NCI-H2171 (cell line): Measurements from ENCODE around the gene KDM2A.

Source experiments
- DNase-seq: peaks from one replicate; lab custom pipeline; 2025; lab: John Stamatoyannopoulos, UW

KDM2A gene

DNA sequence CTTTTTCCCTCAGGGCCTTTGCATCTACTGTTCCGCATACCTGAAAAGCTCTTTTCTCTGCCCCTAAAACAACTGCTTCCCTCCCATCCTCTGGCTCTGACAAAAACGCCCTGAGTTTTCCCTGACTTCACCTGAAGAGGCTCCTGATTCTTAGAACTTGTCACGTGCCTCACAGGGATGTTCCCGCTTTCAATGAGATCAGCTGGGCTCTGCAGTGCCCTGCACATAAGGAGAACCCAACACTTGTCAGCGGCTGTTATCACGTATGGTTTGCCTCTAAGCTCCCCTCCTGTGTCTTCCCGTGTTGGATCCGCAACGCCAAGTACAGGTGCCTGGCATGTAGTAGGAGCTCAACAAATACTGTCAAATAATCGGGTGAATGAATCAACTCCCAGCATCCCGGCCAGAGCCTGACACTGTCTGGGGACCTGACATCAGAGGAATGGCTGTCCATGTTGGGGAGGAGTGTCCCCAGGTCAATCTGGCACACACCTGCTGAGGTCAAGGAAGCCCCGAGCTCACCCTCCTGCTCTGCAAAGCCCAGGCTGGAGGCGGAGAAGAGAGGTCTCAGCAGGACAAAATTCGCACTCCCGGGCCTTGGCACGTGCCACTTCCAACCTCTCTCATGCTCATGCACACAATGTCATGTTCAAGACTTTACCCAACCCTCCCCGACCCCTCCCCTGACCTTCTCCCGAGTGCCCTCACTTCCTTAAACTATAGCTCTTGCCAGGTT is 143.1 kb downstream of the KDM2A start:
- DNase-seq: no peak

GRCh38 chr11:67262731-67263675 is 143.9 kb downstream of the KDM2A start:
- DNase-seq: peak; percentile 38

- no peak for DNase-seq
These were observed 145.2 kb downstream of the KDM2A start for GRCh38 chr11:67264260-67264659.

DNA sequence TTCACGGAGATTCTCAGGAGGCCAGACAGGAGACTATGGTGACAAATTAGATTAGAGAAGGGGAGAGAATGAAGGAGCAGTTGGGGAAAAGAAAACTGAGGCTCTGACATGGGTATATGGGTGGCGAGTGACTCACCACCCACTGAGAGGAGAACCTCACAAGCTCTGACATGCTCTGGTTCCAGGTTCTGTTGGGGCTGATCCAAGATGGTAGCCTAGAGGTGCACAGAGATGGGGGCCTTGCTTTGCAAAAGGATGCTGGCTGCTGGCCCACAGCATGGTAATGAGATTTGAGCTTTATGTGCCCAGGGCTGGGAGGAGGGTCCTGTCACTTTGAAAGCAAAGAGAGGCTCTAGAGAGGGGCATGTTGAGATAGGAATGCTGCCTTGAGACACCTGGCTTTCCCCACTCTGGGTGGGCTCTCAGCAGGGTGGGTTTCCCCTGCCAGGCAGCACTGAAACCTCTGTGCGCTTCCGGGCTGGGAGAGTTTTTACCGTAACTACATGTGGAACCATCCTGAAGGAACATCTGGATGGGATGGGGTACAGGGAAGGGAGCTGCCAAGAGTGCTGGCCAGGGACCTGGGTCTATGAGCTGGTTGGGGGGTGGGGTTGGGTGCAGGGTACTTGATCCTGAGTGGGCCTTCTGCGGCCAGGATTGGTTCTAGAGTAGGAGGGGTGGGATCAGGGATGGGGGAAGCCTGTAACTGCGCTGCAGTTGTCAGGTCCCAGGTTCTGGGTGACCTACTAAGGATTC is 146.0 kb downstream of the KDM2A start:
- DNase-seq: no peak

- peak; percentile 53 for DNase-seq
These were observed 146.8 kb downstream of the KDM2A start for GRCh38 chr11:67265633-67266448.

DNA sequence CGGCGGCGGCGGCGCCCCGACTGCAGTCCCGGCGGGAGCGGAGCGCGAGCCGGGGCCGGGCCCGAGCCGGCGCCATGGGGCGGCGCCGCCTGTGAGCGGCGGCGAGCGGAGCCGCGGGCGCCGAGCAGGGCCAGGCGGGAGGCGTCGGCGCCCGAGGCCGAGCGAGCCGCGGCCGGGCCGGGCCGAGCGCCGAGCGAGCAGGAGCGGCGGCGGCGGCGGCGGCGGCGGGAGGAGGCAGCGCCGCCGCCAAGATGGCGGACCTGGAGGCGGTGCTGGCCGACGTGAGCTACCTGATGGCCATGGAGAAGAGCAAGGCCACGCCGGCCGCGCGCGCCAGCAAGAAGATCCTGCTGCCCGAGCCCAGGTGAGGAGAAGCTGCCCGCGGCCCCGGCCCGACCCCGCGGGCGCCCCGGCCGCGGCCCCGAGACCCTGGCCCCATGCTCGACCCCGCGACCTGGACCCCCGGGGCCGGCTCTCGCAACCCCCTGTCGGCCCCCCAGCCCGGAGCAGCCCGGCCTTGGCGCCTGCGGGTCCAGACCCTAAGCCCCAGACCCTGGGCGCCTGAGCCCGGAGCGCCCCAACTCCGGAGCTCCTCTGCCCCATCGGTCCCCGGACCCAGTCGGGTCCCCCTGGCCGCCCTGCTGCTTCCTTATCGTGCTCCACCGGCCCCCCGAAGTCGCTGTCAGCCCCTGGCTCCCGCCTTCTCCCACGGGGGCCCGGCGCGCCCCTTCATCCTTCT is 147.6 kb downstream of the KDM2A start, which contains the start of gene GRK2:
TSS of gene GRK2 (plus strand) at position 25 of the 739 bp plus-strand sequence. CDS start at position 252, 227 bp downstream.
- DNase-seq: peak; percentile 41

GRCh38 chr11:67267188-67268080 is 148.4 kb downstream of the KDM2A start:
- no peak for DNase-seq

DNA sequence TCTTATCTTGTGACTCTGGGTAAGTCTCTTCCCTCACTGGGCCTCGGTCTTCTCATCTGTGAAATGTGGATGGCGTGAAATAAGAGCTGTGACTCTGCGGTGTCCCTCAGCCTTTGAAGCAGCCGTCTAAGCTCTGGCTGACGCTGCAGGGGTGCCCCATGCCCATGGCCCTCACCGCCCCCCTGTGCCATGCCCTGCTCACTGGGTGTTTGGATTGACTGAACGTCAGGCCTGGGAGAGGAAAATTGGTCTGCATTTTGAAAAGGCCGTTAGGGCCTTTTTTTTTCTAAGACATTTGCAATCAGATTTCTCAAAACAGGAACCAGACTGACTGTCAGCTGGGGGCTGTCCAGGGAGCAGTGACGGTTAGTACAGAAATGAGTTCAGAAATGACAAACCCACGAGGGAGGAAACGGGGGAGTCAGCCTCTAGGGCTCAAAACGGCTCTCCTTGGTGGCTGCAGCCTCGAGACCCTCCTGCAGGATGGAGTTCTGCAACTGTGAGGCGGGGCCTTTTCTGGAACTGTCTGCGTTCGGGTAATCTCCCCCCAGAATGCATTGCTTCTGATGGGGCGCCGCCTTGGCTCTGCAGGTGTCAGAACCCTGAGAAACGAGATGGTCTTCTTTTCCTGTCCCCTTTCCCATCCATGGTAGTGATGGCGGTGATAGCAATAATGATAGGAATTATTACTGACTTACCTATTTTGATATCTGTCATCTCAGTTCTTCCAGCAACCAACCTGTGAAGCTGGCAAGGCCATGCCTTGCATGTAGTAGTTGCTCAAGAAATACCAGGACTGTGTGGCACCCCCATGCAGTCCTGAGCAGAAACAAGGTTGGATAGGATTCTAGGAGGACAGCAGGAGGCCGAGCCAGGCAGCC is 149.3 kb downstream of the KDM2A start:
- DNase-seq: no peak

DNA sequence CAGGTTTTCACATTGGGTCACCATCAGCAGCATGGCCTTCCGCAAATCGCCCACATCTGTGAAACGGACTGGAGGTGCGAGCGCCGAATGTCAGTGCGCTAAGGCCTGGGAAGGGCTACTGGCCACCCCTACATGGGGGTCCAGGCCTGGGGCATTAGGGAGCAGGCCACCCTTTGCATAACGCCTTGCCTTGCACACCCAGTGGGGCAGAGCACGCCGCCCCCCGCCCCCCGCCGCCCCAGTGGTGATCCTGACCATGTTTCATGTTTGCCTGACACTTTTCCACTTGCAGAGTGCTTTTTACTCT is 149.9 kb downstream of the KDM2A start:
- DNase-seq: no peak

DNA sequence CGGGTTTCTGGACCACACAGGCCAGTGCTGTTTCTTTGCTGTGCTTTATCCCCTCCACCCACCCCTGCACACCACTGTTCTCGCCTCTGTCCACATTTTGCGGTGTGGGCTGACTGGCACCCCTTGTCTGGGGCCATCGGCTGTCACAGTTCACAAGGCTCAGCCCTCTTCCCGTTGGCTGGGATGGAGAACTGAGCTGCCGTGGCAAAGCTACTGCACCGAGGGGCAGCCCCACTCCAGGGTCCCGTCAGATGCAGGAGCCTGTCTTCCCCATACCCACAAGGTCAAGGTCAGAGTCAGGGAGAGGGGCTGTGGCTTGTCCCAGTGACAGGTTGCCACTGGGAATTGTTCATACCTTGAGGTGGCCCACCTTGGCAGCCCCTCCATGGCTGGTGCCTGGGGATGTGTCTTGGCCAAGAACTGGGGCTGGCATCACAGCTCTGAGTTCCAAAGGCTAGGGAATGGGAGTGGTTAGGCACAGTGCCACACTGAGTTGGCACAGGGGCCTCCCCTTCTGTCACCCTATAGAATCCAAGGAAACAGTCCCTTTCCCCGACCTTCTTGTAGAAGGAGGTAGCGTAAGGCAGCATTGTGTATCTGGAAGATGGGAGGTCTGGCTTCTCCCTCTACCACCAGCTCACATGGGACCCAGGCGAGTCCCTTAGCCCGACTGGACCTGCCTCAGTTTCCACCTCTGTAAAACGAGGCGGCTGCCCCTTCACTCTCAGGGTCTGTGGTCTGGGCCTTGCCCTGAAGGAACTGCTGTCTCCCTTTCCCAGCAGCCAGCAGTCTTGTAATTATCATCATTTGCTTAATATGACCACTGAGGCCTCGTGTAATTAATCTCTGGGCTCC is 150.6 kb downstream of the KDM2A start:
- peak; percentile 34 for DNase-seq

- no peak for DNase-seq
These were observed 151.5 kb downstream of the KDM2A start for GRCh38 chr11:67270256-67271204.

- DNase-seq: no peak
These were observed 152.1 kb downstream of the KDM2A start for GRCh38 chr11:67271205-67271540.

DNA sequence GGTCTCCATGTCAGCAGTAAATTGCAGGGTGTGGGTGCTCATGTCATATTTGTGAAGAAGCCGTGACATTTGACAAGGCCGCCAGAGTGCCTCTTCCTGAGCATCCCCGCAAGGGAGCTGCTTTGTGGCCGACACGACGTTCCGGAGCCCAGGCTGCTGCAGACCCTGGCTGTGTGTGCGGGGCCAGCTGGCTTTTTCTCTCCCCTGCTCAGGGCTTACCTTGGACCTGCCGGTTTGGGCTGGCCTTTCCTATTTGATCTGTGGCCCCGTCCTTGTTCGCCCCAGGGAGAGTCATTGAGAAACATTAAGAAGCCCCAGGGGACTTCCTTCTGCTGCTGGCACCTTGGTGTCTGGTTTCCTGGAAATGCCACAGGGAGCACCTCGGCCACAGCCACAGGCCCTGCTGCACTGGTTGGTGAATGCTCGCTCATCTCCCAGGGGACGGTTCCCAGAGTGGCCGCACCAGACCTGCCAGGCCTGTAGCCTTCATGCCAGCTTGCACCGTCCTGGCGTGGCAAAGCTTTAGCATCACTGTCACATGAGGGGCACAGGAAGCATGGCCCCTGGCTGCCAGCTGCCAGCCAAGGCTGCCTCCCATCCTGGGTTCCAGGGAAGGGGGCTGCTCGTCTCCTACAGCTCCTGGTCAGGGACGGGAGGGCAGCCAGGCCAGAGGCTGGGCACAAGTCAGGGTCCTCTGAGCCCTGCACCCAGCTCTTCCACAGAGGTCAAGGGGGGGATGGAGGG is 152.7 kb downstream of the KDM2A start:
- DNase-seq: no peak

DNA sequence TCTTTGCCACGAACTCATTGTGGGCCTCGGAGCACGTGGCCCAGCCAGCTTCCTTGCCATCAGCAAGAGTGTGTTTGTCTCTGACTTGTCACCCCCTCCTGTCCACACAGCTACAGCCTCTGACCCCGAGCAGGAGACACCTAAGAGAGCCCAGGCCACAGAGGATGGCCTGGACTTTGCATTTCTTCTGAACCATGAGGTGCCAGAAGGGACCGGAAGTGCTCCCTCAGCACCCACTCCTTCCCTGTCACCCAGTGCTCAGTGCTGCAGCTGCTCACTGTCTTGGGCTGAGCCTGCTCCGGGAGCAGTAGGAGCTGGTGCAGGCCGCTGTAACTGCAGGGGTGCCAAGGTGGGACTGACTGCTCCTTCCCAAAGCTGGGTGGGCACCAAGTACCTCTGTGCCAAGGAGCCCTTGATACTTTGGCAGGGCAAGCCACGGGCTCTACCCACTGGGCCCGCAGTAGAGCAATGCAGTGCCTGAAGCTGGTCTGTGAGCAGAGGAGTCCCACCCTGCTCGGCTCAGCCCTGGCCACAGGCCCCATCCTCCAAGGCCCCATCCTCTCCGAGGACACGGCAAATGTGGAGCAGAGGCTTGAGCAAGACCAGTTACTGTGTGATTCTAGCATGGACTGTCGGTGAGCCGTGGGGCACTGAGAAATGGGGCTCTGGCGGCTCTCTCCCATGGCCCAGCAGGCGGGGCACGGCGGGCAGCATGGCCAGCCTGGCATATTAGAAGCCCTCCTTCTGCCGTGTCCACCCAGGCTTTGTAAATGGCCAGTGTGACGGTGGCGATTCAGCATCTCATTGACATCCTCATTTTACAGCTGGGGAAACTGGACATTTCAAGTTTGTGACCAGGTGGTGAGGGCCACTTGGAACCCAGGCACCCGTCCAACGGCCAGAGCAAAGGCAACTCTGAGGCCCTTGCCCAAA is 153.5 kb downstream of the KDM2A start:
- no peak for DNase-seq
